GM21576 (cell line): ENCODE measurements around the gene TRIO.

Experiments
- ATAC-seq: cut with Tn5 transposase; IDR thresholded peaks from one replicate; pipeline ENCODE4 v1.9.1; 2021; ENCODE audit warnings: mild to moderate bottlenecking, moderate library complexity; ENCODE audit not compliant: unreplicated experiment

The TRIO gene

DNA sequence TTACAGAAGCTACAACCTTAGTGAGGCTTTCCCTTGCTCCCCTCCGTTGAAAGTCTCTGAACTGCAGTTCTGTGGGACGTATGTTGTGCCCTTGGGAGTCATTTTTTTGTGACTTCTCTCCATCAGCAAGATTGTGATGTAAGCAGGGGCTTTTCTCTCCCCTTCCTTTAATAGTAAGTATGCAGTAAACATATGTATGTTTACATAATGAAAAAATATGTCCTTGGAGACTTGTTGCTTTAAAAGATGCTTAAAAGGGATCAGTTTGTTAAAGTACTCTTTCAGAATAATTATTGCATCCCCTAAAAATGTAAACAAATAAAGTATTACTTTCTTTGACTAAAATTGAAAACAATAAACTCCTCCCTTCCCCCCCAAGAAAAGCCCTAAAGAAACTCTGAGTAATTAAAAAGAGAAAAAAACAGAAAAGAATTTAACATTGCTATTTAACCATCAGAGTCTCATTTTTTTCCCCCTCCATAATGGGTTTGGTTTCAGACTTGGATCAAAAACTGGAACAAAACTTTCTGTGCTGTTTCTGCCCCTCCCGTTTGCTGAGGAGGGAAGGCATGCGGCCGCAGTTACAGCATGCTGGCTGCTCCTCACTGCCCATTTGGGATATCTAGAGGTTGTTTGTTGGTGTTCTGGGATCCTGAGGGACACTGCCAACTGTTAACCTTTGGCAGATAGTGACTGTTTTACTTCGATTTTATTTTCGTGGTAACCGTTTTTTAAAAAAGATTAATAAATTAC, 40.2 kb downstream of the TRIO start:
- no peak for ATAC-seq

DNA sequence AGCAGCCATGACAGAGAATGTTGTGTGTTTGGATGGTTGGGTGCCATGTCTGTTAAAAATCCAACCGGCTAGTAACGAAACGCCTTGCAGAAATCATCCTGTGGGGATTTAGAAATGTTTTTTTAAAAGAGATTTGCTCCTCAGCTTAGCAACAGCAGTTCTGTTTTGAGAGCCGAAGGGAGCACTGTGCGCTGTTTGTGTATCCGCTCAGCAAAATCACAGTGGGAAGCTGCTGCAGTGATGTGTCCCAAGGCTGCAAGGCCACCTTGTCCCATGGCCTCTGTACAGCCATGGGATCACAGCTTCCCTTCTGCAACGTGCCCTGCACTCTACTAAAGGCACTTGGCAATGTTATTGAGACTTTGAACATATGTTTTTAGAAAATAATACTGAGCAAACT, 40.9 kb downstream of the TRIO start:
- ATAC-seq: no peak

DNA sequence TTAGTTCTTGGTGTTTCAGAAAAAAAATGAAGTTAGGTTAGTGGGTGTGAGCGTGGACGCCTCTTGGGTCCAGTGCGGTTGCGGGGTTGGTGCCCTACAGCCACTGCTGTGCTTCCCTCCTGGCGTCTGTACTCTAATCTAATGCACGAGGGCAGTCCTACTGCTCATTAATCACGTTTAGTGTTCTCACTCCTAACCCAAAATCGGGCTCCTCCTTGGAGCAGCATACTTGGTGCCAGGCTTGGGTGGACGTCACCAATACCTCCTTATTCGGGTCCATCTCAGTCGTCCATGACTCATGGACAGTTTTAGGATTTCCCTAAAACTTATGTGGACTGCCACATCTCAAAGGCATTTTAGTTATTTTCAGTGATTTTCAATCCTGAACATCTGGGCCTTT, 41.6 kb downstream of the TRIO start:
- no peak for ATAC-seq

DNA sequence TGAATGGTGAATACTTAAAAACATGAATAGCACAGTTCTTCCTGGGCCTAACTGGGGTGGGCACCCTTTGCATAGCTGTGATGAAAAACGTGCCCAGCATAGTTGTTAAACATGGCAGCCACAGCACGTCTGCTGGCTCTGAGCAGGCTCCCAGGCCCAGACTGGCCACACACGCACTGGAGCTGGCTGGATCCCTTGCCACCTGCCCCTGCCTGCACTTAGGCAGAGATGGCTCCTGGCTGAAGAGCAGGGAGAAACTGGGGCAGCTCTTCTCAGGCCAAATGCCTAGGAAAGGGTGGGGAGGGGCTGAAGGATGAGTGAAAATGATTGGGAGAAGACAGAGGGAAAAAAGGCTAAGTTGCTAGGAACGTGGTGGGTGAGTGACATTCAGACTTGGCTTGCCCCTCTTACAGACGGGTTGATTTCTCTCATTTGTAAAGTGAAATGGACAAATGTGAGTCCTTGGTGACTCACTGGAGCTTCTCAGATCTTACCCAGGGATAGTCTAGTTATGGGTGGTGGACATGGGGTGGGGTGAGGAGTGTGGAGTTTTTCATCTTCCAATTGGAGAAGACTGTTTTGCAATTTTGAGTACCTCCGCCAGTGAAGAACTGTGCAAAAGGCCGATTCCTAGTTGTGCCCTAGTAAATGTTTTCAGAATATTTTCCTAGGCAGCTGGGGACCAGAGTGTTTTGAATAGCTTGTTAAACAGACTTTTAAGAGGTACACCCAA, 42.4 kb downstream of the TRIO start:
- ATAC-seq: no peak

DNA sequence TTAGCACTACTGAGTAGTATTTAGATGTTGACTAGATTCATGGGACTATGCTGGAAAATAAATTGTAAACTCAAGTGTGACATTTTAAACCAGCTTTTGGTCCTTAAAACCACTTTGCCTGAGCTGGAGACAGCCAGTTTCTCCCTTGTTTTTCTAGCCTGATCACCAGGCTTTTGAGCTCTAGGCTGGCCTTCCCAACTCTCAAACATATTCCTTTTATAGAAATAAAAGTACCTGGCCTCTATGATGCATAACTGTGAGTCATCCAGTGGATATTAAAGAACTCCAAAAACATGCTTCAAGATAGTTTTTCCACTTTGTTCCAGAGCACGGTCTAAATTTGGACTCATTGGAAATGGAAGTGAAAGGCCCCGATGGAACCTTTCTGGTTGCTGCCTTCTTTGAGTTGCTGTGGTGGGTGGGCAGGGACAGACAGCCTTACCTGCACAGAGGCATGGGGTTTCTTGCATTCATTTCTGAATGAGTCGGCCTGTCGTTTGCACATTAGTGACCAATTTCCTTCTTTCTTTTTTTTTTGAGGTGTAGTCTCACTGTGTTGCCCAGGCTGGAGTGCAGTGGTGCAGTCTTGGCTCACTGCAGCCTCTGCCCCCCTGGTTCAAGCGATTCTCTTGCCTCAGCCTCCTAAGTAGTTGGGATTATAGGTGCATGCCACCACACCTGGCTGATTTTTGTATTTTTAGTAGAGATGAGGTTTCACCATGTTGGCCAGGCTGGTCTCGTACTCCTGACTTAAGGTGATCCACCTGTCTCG, 43.1 kb downstream of the TRIO start:
- no peak for ATAC-seq

DNA sequence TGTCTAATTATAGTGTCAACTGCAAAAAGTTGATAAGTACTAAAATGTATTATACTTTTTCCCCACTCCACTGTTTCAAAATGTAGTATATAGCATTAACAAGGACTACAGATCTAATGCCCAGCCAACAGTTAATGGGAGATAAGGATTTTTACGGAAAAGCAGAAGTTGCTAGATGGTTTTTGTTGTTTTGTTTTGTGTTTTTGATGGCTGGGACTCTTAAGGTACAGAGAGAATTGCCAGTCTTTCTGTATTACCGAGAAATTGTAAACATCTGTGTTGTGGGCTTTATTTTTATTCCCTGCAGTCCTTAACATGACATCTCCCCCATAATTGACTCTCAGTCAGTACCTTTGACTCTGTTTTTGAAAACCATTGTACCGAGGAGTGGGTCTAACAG, 44.0 kb downstream of the TRIO start:
- no peak for ATAC-seq

DNA sequence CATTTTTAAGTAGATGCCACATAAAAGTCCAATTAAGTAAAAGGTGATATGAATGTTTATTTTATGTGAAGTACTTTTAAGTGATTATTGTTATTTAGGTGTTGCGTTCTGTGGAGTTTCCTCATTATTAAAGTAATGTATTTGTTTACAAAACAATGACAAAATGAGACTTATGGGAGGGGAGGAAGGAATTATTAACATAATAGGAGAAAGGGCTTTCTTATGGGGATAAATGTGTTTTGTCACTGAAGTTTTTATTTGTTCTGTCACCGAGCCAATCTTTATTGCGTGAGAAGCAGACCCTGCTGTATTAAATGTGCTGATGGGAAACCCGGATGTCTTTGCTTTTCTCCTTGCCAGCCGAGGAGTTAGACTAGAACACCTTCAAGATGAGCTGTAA, 44.5 kb downstream of the TRIO start:
- ATAC-seq: no peak

DNA sequence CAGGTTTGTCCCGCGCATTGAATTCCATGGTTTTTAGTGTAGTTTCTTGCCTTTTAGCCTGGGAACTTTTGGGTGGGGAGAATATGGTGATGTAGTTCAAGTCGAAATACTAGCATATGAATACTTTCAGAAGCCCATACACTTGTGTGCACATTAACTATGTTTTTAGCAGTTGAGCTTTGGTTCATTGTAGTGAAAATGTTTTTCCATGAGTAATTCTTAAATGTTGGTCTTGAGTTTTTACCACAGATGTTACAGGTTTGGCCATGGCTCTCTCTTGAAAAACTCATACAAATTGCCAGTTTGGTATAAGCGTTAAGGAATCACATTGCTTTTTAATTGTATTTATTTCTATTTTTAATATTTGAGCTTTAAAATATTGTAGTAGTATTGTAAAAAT, 45.6 kb downstream of the TRIO start:
- ATAC-seq: no peak

DNA sequence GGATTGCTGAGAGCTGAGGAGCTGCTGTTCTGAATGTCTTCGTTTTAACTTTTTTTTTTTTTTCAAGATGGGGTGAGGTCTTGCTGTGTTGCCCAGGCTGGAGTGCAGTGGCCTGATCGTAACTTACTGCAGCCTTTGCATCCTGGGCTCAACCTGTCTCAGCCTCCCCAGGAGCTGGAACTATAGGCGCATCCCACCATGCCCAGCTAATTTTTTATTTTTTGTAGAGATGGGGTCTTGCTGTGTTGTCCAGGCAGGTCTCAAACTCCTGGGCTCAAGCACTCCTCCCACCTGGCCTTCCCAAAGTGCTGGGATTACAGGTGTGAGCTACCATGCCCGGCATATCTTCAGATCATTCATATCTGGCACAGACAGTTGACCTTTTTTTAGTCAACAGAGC, 46.5 kb downstream of the TRIO start:
- ATAC-seq: no peak

DNA sequence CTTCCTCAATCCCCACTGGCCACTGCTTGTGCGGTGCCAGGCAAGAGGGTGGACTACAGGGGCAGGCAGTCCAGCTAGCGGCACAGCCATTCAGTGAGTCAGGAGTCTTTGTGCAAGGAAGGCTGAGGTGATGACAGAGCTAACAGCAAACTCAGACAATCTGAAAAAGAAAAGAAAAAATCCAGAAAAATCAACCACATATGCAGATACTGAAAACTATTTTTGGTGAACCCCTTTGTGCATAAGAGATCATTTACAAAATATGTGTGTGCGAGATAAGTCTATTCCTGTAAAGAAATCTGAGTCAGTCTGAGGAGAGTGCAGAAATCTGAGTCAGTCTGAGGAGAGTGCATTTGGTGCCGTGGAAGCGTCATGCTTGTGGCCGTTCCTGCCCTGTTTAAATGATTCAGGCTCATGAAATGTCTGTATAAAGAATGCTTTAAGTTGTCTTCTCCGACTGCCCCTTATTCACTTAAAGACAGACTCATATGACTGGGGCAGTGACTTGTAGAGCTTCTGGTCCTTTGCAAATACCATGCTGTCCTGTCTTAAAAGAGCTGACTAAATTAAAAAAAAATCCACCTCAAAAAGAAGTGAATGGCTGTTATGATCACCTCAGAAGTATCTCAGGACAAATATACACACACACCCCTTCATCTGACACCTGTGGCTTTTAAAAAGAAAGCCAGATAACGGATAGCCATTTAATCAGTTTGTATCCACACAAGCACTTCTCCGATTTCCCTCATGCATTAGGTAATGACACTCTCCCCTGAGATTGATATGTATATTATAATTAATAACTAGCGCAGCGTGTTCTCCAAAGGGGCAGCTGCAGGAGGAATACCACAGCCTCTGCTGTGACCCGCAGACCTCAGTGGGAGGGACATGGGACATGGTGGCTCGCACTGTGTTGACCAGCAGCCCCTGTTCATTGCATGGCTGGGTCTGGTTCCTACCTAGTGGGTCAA, 47.3 kb downstream of the TRIO start:
- ATAC-seq: no peak

DNA sequence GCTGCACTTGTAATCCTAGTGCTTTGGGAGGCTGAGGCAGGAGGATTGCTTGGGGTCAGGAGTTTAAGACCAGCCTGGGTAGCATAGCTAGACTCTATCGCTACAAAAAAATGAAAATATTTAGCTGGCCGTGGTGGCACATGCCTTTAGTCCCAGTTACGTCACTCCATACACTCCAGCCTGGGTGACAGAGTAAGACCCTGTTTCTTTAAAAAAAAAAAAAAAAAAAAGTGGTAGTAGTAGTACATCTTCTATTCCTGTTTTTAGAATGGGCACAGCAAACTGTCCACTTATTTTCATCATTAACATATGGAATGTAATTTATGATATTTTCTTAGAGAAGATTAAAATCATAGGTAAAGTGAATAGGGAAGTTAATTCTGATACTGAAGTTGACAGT, 48.2 kb downstream of the TRIO start:
- ATAC-seq: no peak

DNA sequence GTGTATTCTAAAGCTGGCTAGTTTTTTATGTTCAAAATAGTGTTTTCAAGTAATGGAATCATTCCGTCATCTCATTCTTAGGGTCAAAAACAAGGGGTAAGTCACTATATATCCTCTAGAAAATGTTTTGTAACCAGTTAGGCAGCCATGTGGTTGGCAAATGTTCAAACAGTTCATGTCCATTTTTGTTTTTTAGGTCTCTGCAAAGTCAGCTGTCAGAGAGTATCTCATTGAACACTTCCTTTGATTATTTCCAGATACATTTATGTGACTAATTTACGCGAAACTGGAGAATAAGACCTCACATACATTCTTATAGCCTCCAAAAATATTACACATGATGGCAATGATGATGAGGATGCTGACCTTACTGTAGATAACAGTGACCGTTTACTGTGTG, 50.4 kb downstream of the TRIO start:
- ATAC-seq: no peak

DNA sequence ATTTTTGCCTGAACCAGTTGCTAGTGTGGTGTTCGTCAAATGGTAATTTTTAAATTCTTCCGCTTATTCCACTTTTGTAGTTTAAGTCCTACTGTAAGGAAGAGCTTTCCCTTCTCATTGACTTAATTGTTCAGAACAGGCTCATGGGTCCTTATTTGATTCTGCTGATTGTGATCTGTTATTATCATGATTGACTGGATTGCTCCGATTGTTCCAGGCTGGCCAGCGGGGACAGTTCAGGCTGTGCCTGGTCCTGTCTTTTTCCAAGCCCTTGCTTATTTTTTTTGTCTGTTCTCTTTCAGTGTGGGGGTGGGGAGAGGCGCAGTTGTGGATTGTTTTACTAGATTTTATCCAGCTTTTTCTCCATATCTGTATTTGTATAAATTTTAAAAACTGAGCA, 52.4 kb downstream of the TRIO start:
- ATAC-seq: no peak

DNA sequence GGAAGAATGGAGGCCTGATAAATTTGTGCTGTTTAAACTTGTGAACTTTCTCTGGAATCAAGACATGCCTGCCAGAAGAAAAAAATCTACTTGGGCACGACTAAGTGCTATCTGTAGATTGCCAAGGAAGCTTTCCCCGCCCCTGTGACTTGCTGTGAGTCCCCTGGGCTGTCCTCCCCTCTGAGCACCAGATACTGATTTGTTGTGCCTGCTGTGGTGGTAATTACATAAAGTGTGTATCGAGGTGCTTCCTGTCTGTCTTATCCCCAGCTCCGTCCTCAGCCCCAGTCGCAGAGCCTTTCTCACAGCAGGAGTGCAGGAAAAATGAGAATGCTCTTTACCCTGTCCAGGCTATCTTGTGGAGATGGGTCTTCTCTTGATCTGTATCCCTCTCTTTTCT, 53.9 kb downstream of the TRIO start:
- no peak for ATAC-seq

DNA sequence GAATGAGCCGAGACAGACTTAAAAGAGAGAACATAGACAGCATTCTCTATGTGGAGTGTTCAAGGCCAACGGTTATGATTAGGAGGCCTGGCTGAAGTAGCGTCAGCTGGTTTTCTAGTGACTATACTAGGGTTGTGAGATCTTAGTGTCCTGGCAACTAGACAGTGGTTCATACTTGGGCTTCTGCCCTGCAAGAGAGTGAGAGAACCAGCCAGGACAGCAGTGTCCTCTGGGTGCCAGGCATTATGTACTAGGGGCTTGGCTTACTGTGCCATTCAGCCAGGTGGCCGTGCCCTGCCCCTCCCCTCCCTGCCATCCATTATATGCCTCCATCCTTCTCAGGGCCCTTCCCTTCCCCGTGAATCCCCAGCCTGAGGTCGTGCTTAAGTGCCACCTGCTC, 56.8 kb downstream of the TRIO start:
- ATAC-seq: no peak

DNA sequence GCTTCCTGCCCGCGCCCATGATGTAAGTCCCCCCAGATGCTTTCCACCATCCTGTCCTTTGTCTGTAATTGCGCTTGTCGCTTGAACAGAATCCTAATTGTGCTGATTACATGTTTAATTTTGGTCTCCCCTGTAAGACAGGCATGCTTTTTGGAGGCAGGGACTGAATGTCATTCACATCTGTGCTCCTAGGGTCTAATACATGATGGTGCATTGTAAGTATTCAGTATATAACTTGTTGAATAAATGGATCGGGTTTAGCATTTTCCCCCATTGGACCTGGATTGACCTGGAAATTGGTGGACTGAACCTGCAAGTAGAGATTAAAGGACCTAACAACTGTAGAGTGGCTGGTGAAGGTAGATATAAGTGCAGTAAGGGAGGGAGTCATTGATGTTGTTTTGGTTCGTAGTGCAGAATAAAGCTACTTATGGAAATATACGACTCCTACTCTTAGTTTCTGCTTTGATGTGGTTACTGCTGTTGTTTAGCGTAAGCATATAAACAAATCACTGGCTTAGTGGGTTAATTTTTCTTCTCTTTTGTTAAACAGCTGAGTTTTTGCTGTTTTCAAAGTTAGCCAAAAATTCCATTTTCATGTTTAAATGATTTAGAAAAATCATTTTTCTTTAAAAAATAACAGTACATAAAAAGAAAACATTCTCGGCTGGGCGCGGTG, 57.3 kb downstream of the TRIO start:
- ATAC-seq: no peak

DNA sequence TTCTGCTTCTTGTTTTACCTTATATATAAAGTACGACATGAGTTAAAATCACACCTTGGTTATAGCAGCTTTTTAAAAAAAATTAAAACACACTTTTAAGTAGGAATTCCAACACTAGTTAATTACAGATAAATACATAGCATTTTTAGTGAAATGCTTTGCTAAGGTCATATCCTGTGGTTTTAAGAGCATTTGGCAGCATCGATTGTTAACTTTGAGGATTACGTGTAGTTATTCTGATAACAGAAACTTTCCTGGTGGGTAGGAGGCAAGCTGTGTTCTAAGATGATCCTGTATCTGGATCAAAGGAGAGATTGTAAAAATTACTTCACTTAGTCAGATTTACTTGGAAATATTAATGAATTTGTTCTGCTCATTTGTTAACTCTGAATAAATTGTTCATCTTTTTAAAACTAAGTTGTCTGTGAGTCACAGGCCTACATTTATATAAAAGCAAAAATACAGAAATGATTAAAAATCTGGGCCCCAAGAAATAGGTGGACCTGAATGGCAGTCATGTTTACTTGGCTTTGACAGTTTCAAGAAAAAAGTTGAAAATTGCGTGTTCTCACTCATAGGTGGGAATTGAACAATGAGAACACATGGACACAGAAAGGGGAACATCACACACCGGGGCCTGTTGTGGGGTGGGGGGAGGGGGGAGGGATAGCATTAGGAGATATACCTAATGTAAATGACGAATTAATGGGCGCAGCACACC, 58.3 kb downstream of the TRIO start:
- no peak for ATAC-seq

DNA sequence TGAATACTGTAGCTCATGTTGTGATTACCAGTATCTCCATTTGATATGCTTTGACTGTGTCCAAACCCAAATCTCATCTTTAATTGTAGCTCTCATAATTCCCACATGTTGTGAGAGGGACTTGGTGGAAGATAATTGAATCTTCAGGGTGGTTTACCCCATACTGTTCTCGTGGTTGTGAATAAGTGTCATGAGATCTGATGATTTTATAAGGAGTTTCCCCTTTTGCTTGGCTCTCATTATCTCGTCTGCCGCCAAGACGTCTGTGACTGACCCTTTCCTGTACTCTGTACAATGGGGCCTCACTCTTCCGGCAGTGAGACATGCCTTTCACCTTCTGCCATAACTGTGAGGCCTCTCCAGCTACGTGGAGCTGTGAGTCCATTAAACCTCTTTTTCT, 59.3 kb downstream of the TRIO start:
- no peak for ATAC-seq

DNA sequence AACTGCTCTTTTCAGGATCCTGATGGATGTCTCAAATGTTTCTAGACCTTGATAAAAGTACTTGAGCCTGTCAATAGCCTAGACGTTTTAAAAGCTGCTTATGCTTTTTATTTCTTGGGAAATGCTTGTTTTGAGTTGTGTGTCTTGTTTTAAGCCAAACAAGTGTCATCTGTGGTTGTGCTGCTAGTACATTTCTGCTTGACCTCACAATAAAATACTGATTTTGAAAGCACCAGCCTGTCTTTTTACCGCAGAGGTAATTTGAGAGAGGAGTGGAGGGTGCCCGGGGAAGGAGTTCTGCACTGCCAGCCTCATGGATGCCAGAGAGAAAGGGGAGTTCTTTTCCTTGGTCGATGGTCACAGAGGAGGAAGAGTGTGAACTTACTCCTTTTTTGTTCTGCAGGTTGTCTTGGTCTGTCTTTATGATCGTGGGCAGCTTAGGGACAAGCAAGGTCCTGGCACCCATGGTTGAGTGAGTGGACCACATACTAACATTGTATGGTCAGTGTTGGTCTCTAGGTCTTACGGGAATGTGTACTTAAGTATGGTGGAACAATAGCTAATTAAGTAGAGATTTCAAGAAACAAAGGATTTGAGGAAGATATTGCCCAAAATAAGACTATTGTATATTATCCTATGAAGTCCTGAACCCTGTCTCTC, 61.0 kb downstream of the TRIO start:
- no peak for ATAC-seq
